ENCODE data around the gene LIN52.

LIN52 gene

GRCh38 chr14:74237441-74237840 lies 152.7 kb downstream of the LIN52 start:
- no peak for DNase-seq (ENCODE audit: low read depth)

- DNase-seq (ENCODE audit: low read depth) = no peak
Measured at GRCh38 chr14:74238974-74239847, 154.5 kb downstream of the LIN52 start, which contains the start of gene VSX2. VSX2 (plus strand) TSS chr14:74239449; CDS start chr14:74239562, 113 bp downstream.

- no peak for DNase-seq (ENCODE audit: low read depth)
Measured at GRCh38 chr14:74239848-74240793, 155.4 kb downstream of the LIN52 start.

- no peak for DNase-seq (ENCODE audit: low read depth)
Measured at GRCh38 chr14:74240794-74241651, 156.3 kb downstream of the LIN52 start.

- no peak for DNase-seq (ENCODE audit: low read depth)
Measured at GRCh38 chr14:74241652-74242017, 156.9 kb downstream of the LIN52 start.

- DNase-seq (ENCODE audit: low read depth) = no peak
Measured at GRCh38 chr14:74242021-74242779, 157.4 kb downstream of the LIN52 start.

GRCh38 chr14:74242780-74243042 lies 158.0 kb downstream of the LIN52 start:
- DNase-seq (ENCODE audit: low read depth) = no peak

- DNase-seq (ENCODE audit: low read depth) = no peak
Measured at GRCh38 chr14:74243051-74243450, 158.3 kb downstream of the LIN52 start.

GRCh38 chr14:74244115-74244514 lies 159.4 kb downstream of the LIN52 start:
- no peak for DNase-seq (ENCODE audit: low read depth)

GRCh38 chr14:74245292-74245691 lies 160.5 kb downstream of the LIN52 start:
- no peak for DNase-seq (ENCODE audit: low read depth)

- no peak for DNase-seq (ENCODE audit: low read depth)
Measured at GRCh38 chr14:74246542-74246941, 161.8 kb downstream of the LIN52 start.

GRCh38 chr14:74248017-74248416 lies 163.3 kb downstream of the LIN52 start:
- DNase-seq (ENCODE audit: low read depth) = no peak

- DNase-seq (ENCODE audit: low read depth) = no peak
Measured at GRCh38 chr14:74249433-74250375, 164.9 kb downstream of the LIN52 start.
